Measurements from ENCODE around the gene AMOTL1.

Gene AMOTL1

GRCh38 chr11:94767291-94767690 lies 865 bp upstream of the AMOTL1 start:
- DNase-seq: no peak

- DNase-seq: peak in 14 of 56 donors; percentile 2 to 36 (median 21)
Observed at GRCh38 chr11:94768602-94769541, 716 bp downstream of the AMOTL1 start.

- no peak for DNase-seq
Observed at GRCh38 chr11:94769880-94770279, 1.7 kb downstream of the AMOTL1 start.

GRCh38 chr11:94770563-94771120 lies 2.5 kb downstream of the AMOTL1 start:
- no peak for DNase-seq

- no peak for DNase-seq
Observed at GRCh38 chr11:94771390-94771789, 3.2 kb downstream of the AMOTL1 start.

- DNase-seq: no peak
Observed at GRCh38 chr11:94771951-94772350, 3.8 kb downstream of the AMOTL1 start.

GRCh38 chr11:94773842-94774241 lies 5.7 kb downstream of the AMOTL1 start:
- no peak for DNase-seq

GRCh38 chr11:94774345-94774744 lies 6.2 kb downstream of the AMOTL1 start:
- DNase-seq: no peak

GRCh38 chr11:94775567-94776327 lies 7.6 kb downstream of the AMOTL1 start:
- no peak for DNase-seq

GRCh38 chr11:94776351-94777321 lies 8.5 kb downstream of the AMOTL1 start:
- no peak for DNase-seq

- DNase-seq: no peak
Observed at GRCh38 chr11:94780432-94780831, 12.3 kb downstream of the AMOTL1 start.

GRCh38 chr11:94781837-94782236 lies 13.7 kb downstream of the AMOTL1 start:
- no peak for DNase-seq

GRCh38 chr11:94782446-94782845 lies 14.3 kb downstream of the AMOTL1 start:
- DNase-seq: no peak

- no peak for DNase-seq
Observed at GRCh38 chr11:94784884-94785283, 16.7 kb downstream of the AMOTL1 start.

GRCh38 chr11:94785509-94785908 lies 17.4 kb downstream of the AMOTL1 start:
- DNase-seq: no peak

- DNase-seq: peak in 1 of 56 donors; percentile 22
Observed at GRCh38 chr11:94786264-94787126, 18.3 kb downstream of the AMOTL1 start.

- no peak for DNase-seq
Observed at GRCh38 chr11:94787801-94788200, 19.6 kb downstream of the AMOTL1 start.

- DNase-seq: no peak
Observed at GRCh38 chr11:94788396-94788795, 20.2 kb downstream of the AMOTL1 start.

GRCh38 chr11:94790197-94790596 lies 22.0 kb downstream of the AMOTL1 start:
- DNase-seq: no peak

GRCh38 chr11:94790661-94791180 lies 22.6 kb downstream of the AMOTL1 start:
- no peak for DNase-seq
